Activated CD4-positive, alpha-beta T cell treated with anti-CD3 and anti-CD28 coated beads for 4 hours (primary cell): ENCODE measurements around the gene FRMD4B.

ENCODE experiments used
- DNase-seq, 2 donors: peaks; one replicate each; pipeline ENCODE4 v3.0.0-alpha.2; 2020

The FRMD4B gene

GRCh38 chr3:69197455-69197854, 188.4 kb downstream of the FRMD4B start:
- no peak for DNase-seq

- DNase-seq = no peak
Observed at GRCh38 chr3:69196876-69197275, 189.0 kb downstream of the FRMD4B start.

GRCh38 chr3:69194431-69195165, 191.3 kb downstream of the FRMD4B start:
- DNase-seq = no peak

DNA sequence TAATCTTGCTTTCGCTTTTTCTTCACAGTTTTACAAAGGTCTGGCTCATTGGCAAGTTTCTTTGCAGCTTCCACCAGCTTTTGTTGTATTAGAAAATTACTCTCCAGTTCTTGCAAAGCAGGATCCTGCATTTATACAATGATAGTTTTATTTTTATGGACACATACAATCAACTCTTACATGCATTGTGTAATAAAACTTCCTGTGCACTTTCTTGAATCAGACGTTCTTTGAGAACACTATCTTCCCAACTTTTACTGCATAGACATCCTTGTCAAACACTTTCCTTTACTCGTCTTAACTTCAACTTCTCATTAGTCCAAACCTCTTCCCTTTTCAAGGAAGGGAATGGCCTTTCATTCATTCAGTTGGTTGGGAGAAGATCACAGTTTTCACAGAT, 192.1 kb downstream of the FRMD4B start:
- DNase-seq = no peak

GRCh38 chr3:69191516-69191915, 194.4 kb downstream of the FRMD4B start:
- DNase-seq = no peak

DNA sequence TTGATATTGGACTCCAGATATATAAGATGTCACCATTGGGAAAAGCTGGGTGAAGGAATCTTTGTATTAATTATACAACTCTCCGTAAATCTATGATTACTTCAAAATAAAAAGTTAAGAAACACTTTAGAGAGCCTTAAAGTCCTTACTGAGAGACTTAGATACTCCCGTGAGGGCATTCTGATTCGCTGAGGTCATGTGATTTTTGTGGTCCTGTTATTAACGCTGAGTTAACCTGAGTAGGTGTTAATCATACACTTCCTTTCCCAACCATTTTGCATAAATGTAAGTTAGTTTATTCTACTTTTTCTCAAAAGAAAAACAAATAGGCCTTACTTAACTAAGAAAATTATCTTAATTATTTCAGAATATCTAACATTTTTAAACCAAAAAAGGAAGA, 196.4 kb downstream of the FRMD4B start:
- no peak for DNase-seq

- no peak for DNase-seq
Observed at GRCh38 chr3:69186575-69187093, 199.3 kb downstream of the FRMD4B start.

DNA sequence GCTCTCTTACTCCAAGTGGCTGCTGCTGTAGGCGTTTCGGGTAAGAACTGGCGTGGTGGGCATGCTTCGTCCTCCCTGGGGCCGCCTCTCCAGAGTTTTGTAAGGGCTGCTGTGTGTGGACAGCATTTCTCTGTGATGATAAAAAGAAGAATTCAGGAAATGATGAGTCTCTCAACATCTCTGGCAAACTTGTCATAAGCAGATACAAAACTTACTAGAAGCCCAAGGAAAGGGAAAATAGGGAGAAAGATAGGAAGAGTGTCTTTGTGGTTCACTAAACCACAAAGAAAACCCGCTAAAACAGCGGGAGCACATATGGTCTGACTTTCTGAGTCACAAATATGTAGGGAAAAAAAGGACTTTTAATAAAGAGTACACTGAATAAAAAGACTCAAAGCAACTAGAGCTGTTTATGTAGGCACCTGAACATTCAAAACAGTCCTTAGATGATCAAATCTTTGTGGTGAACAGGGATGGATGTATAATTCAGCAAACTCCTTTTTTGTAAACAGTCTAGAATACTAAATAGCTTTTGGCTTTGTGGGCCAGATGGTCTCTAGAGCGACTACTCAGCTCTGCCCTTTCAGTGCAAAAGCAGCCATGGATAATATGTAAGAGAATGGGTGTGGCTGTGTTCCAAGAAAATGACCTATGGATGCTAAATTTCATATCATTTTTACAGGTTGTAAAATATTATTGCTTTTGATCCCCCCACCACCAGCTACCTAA, 203.1 kb downstream of the FRMD4B start:
- no peak for DNase-seq

GRCh38 chr3:69181592-69182211, 204.2 kb downstream of the FRMD4B start:
- DNase-seq = no peak

DNA sequence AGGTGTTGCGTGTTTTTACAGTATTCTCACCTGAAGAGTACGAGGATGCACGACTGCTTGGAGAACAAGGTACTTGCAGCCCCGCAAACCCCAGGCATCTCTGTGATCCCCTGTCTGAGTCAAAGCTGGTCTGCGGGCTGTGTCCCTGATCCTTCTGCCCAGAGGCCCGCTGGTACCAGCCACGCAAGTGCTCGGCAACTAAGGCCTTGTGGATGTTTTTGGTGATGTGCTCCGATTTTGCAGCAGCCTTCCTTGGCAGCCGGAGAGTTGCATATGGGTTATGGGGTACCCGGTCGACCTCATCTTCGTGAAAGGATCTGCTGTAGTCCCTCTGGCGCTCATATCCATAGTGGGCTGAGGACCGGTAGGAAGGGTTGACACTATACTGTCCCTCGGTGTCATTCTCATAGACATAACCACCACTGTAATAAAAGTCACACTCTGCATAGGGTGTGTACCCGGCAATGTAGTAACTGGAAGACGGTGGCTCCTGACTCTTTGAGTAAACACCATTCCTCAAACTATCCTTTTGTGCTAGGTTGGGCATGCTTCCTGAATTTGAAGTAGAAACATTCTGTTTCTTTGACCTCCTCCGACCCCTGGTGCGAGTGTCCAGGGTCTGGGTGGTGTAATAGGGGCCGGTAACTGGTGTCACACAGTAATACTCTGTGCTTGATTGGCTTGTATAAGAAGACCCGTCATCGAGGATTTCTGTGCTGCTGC, 204.9 kb downstream of the FRMD4B start:
- DNase-seq = no peak

DNA sequence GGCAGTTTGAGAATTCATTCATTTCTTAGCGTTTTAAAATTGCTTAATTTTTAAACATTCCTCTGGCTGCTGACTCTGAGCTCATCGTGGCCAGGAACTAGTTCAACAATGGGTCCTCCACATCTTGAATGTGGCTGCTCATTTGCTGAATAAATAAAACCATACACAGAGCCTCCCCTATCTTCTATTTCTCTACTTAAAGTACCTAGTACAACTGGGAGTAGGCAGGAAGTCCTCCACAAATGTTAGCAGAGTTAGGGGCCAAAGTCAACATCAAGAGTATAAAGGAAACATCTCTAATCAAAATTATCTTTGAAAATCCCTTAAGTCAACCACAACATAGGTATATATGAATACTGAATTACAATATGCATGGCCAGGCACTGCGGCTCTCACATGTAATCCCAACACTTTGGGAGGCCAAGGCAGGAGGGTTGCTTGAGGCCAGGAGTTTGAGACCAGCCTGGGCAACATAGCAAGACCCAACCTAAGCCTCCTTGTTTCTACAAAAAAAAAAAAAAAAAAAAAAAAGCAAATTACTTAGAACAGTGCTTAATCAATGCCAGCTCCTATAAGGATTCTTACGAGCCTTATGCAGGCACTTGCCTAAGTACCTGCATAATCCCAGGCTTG, 206.0 kb downstream of the FRMD4B start:
- no peak for DNase-seq

DNA sequence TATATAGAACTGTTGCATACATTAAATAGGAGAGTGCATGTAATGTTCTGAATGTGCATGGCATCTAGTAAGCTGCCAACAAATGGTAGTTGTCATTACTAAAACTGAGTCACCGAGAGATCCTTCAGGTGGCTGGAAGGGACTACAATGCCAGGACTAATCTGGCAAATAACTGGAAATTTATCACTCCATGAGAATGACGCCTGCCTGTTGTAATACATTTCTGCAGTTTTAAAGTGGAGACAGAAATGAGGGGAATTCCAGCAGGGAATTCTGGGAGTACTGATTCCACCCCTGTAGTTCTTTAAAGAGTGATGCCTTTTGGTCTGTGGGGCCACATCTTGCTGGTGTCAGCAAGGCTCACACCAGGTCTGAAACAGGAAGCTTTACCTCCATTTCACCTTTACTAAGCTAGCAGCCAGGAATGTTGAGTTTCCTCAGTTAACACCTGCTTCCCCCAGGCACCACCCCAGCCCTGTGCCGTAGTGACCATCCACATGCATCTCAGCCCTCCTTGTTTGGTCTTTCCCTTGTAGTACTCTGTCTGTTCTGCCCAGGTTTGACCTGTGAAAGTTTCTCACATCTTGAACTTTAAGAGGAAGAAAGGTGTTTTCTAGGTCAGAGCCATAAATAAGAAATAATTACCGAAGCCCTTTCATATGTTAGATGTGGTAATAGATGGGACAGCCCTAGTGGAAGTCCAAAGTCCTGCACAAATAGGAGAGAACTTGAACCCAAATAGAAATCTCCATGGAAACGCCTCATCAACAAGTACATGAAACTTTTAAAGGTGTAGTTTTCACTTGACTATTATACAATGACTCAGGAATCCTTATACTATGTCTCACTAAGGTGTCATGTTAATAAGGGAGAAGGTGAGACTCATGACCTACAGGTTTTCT, 206.8 kb downstream of the FRMD4B start:
- DNase-seq = no peak

DNA sequence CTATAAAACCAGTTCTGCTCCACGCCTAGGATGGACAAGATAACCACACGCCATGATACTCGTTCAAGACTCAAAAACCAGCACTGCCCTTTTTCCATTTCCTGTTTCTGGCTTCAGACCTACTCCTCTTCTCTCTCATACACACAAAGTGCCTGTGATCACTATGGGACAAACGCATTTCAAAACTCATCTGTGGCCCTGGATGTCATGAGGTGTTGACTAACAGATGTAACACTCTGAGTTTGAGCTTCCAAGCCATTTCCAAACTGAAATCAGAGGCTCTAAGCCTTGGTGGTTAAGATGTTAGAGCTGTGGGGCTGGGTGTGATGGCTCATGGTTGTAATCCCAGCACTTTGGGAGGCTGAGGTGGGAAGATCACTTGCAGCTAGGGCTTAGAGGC, 207.8 kb downstream of the FRMD4B start:
- no peak for DNase-seq

GRCh38 chr3:69174871-69175737, 210.8 kb downstream of the FRMD4B start:
- DNase-seq = no peak

DNA sequence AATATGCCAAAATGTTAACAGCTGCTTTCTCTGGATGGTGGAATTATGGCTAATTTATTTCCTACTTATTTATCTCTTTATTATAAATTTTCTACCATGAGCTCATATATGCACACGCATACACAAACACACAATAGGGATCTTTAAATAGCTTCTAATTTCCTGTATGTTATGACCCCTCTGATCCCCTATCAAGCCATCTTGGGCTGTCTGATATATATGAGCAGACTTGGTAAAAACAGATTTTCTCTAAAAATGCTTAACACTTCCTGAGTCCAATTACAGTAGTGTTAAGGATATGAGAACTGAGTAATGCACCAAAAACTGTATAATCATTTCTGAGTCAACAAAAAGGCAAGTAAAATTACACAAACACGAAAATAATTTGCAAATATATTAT, 211.4 kb downstream of the FRMD4B start:
- no peak for DNase-seq

DNA sequence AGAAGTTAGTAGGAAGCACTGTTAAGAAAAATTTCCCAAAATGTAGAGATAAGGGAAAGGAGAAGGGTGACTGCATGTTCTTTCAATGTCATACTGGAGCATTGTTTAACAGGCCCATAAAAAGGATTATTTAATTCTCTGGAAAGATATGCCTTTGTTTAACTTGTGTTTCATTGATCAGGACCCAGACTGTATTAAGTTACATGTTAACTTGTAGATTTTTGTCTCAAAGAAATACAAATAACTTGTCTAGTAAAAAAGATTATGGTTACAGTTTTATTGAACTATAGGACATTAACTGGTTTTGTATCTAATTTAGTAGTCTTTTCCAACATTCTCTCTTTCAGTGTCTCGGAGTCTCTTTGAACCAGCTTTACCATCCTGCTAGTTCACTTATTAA, 213.8 kb downstream of the FRMD4B start:
- no peak for DNase-seq

- no peak for DNase-seq
Observed at GRCh38 chr3:69166446-69166845, 219.4 kb downstream of the FRMD4B start.

DNA sequence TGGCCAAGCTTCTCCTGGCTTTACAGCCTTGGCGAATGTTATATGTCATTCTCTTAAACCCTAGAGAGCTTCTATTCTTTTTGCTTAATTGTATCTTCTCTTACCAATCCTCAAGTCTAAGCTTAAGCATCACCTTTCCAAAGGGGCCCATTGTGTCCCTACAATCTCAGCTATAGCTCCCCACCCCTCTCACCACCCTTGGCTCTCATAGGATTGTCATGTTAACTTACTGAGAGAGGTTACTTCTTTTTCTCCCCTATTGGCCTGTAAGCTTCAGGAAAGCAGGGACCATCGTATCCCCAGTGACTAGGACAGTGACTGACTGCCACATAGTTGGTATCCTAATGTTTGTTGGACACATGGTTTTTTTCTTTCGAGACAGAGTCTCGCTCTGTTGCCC, 220.1 kb downstream of the FRMD4B start:
- DNase-seq = no peak

DNA sequence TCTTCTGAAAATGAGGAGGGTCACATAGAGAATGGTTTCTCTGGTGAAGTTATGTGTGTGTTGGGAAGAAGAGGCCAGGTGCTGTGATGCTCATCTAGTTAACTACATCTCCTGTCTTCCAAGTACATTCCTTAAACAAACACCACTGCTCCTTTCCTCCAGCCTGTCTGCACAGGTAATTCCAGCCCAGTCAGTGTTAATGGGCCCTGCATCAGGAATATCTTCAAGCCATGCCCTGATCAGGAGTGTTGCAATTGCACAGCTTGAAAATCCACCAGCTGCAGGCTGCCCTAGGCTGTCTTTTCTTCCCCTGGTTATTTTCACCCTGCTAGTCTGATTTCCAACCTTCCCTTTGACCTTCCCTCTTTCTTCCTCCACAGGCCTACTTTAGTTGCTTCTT, 221.6 kb downstream of the FRMD4B start:
- no peak for DNase-seq

DNA sequence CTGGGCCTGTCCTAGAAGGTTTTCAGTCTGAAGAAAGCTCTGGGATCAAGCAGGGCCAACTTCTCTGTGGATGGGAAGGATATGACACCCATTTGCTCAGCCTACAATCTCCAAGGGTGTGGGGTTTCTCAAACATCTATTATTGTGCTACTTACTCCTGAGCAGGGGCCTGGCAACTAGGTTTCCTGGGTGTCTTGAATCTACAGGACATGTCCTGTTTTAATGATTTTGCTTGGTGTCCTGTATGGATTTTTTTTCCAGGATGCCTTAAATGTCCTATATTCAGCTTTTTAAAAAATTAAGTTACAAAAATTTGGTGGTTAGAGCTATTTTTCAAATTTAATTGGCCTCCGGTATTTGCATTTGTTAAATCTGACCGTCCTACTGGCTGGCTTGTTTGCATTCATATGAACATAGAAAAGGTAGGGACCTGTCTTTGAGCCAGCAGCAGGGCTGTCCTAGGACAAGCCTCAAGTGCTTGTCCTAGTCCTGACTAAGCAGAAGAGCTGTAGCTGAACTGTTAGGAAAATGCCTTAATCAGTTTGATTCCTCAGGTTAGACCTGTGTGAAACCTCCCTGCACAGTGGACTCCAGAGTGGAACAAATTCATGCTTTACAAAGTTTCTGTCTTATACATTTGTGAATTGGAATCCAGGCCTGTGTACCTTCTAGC, 223.4 kb downstream of the FRMD4B start:
- DNase-seq = no peak
